ENCODE measurements around the gene IL17RE. TPM values are rescaled to one million over a fixed set of nuclear protein-coding genes. Genes with fewer than 3 reads are reported as not detected.

IL17RE gene
- total and polyA plus RNA-seq, 2 of the 13 experiments (the other 11 are each of a cell fraction or from before 2014, with no cell fraction given) = 14.5 to 24.1 TPM

DNA sequence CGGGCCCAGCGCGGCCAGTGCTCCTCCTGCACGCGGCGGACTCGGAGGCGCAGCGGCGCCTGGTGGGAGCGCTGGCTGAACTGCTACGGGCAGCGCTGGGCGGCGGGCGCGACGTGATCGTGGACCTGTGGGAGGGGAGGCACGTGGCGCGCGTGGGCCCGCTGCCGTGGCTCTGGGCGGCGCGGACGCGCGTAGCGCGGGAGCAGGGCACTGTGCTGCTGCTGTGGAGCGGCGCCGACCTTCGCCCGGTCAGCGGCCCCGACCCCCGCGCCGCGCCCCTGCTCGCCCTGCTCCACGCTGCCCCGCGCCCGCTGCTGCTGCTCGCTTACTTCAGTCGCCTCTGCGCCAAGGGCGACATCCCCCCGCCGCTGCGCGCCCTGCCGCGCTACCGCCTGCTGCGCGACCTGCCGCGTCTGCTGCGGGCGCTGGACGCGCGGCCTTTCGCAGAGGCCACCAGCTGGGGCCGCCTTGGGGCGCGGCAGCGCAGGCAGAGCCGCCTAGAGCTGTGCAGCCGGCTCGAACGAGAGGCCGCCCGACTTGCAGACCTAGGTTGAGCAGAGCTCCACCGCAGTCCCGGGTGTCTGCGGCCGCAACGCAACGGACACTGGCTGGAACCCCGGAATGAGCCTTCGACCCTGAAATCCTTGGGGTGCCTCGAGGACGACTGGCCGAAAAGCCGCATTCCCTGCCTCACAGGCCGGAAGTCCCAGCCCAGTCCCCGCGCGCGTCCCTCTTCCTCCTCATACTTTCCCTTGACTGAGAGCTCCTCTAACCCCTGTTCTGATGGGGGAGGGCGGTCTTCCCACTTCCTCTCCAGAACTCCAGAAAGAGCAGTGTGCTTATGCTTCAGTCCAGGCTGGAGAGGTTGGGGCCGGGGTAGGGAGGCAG, 12.8 kb downstream of the IL17RE start (continued):
- TF ChIP-seq, protein P1, sequence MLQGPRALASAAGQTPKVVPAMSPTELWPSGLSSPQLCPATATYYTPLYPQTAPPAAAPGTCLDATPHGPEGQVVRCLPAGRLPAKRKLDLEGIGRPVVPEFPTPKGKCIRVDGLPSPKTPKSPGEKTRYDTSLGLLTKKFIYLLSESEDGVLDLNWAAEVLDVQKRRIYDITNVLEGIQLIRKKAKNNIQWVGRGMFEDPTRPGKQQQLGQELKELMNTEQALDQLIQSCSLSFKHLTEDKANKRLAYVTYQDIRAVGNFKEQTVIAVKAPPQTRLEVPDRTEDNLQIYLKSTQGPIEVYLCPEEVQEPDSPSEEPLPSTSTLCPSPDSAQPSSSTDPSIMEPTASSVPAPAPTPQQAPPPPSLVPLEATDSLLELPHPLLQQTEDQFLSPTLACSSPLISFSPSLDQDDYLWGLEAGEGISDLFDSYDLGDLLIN (CRISPR knock-in tag; IDR thresholded peaks at IDR 0.05; ENCODE audit: borderline replicate concordance) = 0 out of 2 replicates have a peak, but pooled peaks have one; percentile 53
- peak; percentile 69; the same call in 1 of the 2 replicates for TF ChIP-seq GFI1 (CRISPR knock-in tag; IDR thresholded peaks at IDR 0.05; ENCODE audit: borderline replicate concordance)
- TF ChIP-seq FOXA1 (IDR thresholded peaks at IDR 0.05) = no peak
- 0 out of 2 replicates have a peak, but pooled peaks have one; percentile 19 for TF ChIP-seq FOXA1 (CRISPR knock-in tag; IDR thresholded peaks at IDR 0.05)
- TF ChIP-seq SKI (IDR thresholded peaks at IDR 0.05; ENCODE audit: partially characterized antibody) = peak; percentile 54
- TF ChIP-seq KDM1A (CRISPR knock-in tag; IDR thresholded peaks at IDR 0.05) = no peak
- TF ChIP-seq, protein P2, sequence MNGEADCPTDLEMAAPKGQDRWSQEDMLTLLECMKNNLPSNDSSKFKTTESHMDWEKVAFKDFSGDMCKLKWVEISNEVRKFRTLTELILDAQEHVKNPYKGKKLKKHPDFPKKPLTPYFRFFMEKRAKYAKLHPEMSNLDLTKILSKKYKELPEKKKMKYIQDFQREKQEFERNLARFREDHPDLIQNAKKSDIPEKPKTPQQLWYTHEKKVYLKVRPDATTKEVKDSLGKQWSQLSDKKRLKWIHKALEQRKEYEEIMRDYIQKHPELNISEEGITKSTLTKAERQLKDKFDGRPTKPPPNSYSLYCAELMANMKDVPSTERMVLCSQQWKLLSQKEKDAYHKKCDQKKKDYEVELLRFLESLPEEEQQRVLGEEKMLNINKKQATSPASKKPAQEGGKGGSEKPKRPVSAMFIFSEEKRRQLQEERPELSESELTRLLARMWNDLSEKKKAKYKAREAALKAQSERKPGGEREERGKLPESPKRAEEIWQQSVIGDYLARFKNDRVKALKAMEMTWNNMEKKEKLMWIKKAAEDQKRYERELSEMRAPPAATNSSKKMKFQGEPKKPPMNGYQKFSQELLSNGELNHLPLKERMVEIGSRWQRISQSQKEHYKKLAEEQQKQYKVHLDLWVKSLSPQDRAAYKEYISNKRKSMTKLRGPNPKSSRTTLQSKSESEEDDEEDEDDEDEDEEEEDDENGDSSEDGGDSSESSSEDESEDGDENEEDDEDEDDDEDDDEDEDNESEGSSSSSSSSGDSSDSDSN (CRISPR knock-in tag; IDR thresholded peaks at IDR 0.05) = peak; percentile 84
- TF ChIP-seq, protein P3, sequence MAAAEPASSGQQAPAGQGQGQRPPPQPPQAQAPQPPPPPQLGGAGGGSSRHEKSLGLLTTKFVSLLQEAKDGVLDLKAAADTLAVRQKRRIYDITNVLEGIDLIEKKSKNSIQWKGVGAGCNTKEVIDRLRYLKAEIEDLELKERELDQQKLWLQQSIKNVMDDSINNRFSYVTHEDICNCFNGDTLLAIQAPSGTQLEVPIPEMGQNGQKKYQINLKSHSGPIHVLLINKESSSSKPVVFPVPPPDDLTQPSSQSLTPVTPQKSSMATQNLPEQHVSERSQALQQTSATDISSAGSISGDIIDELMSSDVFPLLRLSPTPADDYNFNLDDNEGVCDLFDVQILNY (CRISPR knock-in tag; conservative IDR thresholded peaks at IDR 0.05) = peak; percentile 66; the same call in 1 of the 2 replicates
- peak; percentile 87; the same call in 1 of the 2 replicates for TF ChIP-seq ZNF841 (CRISPR knock-in tag; IDR thresholded peaks at IDR 0.05; ENCODE audit: borderline replicate concordance)
- TF ChIP-seq ZSCAN30 (CRISPR knock-in tag; IDR thresholded peaks at IDR 0.05) = peak; percentile 68; the same call in 1 of the 2 replicates
- peak; percentile 67; the same call in 1 of the 2 replicates for TF ChIP-seq ZNF777 (CRISPR knock-in tag; IDR thresholded peaks at IDR 0.05)
- no peak for TF ChIP-seq RAD51 (IDR thresholded peaks at IDR 0.05; ENCODE audit: borderline replicate concordance)
- TF ChIP-seq RAD21 (CRISPR knock-in tag; IDR thresholded peaks at IDR 0.05) = peak; percentile 89
- TF ChIP-seq JDP2 (CRISPR knock-in tag; IDR thresholded peaks at IDR 0.05; ENCODE audit: borderline replicate concordance) = 0 out of 2 replicates have a peak, but pooled peaks have one; percentile 7
- TF ChIP-seq NCOA1 (CRISPR knock-in tag; IDR thresholded peaks at IDR 0.05) = no peak
- 0 out of 2 replicates have a peak, but pooled peaks have one; percentile 27 for TF ChIP-seq NFKBIZ (CRISPR knock-in tag; IDR thresholded peaks at IDR 0.05)
- TF ChIP-seq ZNF589 (CRISPR knock-in tag; conservative IDR thresholded peaks at IDR 0.05) = peak; percentile 49
- TF ChIP-seq ZNF331 (CRISPR knock-in tag; IDR thresholded peaks at IDR 0.05) = peak; percentile 47; the same call in 1 of the 2 replicates
- TF ChIP-seq NFYB (CRISPR knock-in tag; IDR thresholded peaks at IDR 0.05) = no peak
- TF ChIP-seq ZBTB38 (CRISPR knock-in tag; IDR thresholded peaks at IDR 0.05) = peak; percentile 15; the same call in 1 of the 2 replicates
- TF ChIP-seq MYC (CRISPR knock-in tag; IDR thresholded peaks at IDR 0.05; ENCODE audit: borderline replicate concordance) = peak; percentile 78
- TF ChIP-seq ZFYVE20 (CRISPR knock-in tag; IDR thresholded peaks at IDR 0.05; ENCODE audit: borderline replicate concordance, low read depth) = peak; percentile 55; the same call in 1 of the 2 replicates
- TF ChIP-seq HDAC1 (CRISPR knock-in tag; IDR thresholded peaks at IDR 0.05) = peak; percentile 81
- TF ChIP-seq ZNF503 (CRISPR knock-in tag; IDR thresholded peaks at IDR 0.05) = peak; percentile 21; the same call in 1 of the 2 replicates

All from HepG2 (cell line).